Activated T-helper 1 cell treated with Interleukin-2 at 50 U/mL for 16 hours (primary cell): Measurements from ENCODE around the gene EPB41L2.
"Not testable (repeated sequence)": the region's sequence is repeated elsewhere in the genome, so short reads cannot be mapped to it uniquely, and the experiment has no call there.

ENCODE experiments used
- DNase-seq: peaks from one replicate; pipeline ENCODE4 v3.0.0-alpha.2; 2020; ENCODE audit warnings: low read depth

Gene EPB41L2

DNA sequence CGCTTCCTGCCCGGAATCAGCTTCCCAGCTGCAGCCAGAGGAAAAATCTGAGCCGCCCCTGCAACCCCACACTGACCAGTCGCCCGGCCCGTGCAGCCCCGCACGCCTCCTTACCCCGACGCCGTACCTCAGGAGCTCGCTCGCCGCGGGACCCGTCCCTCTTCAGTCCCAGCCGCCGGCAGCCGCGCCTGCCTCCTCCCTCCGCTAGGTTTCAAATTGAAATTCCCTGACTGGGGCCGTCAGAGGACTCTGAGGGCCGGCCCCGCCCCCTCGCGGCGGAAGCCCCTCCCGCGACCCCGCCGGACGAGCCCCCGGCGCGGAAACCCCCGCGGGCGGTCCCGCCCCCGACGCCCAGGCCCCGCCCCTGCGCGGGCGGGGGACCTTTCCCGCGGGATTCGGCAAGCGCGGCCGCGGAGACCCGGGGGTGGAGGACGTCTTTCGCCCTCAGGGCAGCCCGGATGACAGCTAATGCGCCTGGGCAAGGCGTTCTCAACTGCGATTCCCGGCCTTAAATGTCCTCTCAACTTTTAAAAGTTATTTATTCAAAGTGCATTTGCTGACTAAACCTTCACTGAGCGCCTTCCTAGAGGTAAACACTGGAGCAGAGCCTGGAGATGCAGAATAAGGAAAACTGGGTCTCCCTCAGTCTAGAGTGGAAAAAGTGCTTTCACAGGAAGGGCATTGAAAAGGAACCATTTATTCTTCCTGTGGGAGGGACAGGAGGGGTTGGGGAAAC, at the start of gene EPB41L2:
Gene EPB41L2 (minus strand): TSS at position 218 of the 736 bp plus-strand sequence. CDS start 106,760 bp downstream, outside the sequence.
- DNase-seq = peak; percentile 71

DNA sequence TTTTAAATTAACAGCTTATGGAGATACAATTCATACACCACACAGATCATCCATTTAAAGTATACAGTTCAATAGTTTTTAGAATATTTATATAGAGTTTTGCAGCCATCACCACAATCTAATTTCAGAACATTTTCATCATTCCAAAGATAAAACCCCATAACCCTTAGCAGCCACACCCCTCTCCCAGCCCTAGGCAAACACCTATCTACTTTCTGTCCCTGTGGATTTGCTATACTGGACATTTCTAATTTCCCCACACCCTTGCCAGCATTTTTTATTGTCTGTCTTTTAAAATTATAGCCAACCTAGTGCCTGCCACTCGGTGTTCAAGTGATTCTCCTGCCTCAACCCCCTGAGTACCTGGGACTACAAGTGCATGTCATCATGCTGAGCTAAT, 49.2 kb upstream of the EPB41L2 start:
- no peak for DNase-seq

DNA sequence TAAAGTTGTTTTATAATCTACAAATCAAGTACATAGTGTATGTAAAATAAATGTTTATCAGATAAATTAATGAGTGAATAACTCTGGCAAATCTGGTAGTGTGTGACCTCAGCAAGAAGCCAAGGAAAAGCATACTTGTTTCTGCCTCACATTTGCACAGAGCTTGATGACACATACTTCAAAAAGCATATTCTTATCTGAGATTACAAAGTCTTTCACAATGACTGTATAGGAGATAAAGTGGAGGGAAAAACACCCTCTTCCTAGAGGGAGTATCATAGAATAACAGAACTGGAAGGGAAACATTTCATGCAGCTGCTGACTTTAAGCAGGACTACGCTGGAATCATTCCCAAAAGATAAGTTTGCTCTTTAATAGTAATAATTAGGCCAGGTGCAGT, 44.1 kb upstream of the EPB41L2 start:
- DNase-seq = no peak

DNA sequence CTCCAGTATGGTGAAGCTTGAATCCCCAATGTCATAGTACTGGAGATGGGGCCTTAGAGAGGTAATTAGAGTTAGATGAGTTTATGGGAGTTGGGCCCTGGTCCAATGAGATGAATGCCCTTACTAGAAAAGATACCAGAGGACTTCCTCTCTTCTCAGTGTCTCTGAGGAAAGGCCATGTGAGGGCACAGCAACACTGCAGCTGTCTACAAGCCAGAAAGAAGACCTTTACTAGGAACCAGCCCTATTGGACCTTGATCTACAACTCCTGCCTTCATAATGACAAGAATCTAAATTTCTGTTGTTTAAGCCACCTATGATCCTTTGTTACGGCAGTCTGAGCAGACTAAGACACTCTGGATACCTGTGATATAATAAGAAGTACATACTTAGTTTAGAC, 40.9 kb upstream of the EPB41L2 start:
- no peak for DNase-seq

DNA sequence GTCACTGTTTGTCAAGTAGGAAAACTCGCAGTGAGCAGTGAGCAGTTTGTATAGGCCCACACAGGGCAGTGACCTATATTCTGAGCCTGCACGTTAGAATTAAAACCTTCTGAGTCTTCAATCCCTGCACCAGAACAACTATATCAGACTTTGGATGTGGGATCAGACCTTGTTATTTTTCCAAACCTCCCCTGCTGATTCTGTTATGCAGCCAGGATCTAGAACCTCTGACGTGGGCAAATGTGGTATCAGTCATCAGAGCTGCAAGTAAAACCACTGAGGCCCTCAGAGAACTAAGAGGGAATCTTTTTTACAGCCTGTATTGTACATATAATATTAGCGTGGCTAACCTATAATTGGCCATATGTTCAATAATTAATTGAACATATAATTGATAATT, 40.3 kb upstream of the EPB41L2 start:
- no peak for DNase-seq

DNA sequence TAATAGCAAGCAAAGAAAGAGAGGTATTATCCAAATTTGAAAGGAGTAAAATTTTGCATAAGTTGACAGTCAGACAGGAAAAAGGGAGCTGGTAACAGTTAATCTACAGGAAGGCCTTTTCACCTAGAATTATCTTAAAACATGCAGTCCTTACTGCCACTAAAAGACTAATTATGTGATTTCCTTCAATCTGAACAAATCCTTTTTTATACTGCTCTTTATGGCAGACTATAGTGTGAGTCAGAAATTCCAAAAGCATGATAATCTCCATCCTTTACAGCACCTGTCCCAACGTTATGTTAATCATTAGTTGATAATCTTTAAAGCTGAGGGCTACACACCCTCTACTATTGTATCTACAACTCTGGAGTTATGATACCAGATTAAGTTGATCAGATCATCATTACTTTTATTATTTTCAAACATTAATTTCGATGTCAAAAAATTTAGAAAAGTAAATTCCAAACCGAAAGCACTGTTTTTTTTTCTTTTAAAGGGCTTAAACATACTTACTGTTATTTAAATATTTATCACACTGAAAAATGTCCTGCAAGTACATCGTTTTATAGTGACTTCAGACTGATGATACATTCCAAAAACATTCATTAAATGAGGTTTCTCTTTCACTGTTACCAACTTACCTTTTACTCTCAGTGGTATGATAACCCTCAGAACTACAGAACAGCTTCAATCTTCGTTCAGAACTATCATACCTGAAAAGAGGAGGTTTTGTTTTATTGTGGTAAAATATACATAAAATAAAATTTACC, 39.1 kb upstream of the EPB41L2 start:
- DNase-seq = no peak

DNA sequence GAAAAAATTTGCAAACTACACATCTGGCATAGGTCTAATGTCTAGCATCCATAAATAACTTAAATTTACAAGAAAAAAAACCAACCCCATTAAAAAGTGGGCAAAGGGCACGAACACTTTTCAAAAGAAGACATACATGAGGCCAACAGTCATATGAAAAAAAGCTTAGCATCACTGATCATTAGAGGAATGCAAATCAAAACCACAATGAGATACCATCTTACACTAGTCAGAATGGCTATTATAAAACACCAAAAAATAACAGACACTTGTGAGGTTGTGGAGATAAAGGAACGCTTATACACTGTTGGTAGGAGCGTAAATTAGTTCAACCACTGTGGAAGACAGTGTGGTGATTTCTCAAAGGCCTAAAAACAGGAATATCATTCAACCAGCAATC, 33.7 kb upstream of the EPB41L2 start:
- DNase-seq = no peak

DNA sequence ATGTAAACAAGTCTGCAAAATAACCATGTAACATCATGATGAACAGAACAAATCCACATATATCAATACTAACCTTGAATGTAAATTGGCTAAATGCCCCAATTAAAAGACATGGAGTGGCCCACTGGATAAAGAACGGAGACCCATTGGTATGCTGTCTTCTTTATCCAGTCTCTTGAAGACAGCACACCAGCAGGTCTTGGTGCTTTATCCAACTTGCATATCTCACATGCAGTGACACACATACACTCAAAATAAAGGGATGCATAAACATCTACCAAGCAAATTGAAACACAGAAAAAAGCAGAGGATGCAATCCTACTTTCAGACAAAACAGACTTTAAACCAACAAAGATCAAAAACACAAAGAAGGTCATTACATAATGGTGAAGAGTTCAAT, 30.3 kb upstream of the EPB41L2 start:
- DNase-seq = no peak

DNA sequence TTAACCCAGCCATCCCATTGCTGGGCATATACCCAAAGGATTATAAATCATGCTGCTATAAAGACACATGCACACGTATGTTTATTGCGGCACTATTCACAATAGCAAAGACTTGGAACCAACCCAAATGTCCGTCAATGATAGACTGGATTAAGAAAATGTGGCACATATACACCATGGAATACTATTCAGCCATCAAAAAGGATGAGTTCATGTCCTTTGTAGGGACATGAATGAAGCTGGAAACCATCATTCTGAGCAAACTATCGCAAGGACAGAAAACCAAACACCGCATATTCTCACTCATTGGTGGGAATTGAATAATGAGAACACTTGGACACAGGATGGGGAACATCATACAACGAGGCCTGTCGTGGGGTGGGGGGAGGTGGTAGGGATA, 28.9 kb upstream of the EPB41L2 start:
- DNase-seq = not testable (repeated sequence)

DNA sequence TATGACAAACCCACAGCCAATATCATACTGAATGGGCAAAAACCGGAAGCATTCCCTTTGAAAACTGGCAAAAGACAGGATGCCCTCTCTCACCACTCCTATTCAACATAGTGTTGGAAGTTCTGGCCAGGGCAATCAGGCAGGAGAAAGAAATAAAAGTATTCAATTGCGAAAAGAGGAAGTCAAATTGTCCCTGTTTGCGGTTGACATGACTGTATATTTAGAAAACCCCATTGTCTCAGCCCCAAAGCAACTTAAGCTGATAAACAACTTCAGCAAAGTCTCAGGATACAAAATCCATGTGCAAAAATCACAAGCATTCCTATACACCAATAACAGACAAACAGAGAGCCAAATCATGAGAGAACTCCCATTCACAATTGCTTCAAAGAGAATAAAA, 27.3 kb upstream of the EPB41L2 start:
- not testable (repeated sequence) for DNase-seq

DNA sequence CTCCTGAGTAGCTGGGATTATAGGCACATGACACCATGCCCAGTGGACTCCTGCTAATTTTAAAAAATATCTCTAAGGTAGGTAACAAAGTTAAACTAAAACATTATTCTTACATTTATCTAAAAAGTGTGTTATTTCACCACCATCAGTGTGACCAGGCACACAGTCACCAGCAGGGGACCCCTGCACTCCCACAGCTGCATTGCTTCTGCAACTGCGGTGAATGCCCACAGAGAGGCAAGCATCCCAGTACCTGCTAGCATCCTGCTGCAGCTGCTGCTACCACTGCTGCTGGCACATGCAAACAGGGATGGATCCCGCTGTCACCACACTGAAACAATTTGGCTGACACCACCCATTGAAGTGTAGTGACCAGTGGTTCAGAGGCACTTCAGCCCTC, 21.9 kb upstream of the EPB41L2 start:
- no peak for DNase-seq

DNA sequence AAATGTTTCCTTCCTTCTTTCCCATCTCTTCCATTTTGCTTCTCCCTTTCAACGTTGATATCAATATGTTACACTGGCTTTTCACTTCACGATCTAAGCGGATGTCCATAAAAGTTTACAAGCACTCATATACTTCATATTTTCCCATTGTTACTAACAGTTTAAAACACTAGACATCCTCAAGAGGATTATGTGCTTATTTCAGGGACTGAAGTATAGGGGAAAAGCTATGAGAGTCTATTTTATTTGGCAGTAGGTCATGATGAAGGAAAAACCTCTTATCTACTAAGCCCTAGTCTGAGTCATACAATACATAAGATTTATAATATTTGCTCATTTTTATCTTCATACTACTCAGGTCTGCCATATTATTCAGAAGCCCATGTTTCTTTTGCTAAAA, 20.6 kb upstream of the EPB41L2 start:
- DNase-seq = no peak

DNA sequence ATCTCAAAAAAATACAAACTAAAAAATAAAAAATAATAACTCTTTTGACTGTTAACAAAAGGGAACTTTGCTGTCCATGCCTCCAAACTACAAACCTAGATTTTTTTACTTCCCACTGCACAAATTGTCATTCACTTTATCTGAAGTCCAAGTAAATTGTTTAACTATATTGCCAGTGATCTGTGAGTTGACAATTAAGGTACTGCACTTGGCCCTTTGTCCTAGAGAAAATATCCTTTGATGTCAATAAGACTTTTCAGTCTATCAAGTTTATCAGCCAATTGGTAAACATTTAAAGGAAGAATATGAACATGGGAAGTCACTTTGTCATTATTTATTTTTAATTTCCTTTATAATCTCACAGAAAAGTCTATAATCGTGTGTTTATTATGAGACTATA, 19.3 kb upstream of the EPB41L2 start:
- no peak for DNase-seq

DNA sequence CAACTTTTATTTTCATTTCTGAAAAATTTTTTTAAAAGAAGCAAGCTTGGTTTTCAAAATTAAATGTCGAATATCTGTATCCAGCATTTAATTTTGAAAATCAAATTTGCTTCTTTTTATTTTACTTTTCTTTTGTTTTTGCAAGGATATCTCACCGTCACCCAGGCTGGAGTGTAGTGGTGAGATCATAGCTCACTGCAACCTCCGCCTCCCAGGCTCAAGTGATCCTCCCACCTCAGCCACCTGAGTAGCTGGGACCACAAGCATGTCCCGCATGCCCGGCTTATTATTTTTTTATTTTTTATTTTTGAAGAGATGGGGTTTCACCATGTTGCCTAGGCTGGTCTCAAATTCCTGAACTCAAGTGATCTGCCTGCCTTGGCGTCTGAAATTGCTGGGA, 17.0 kb upstream of the EPB41L2 start:
- DNase-seq = no peak

DNA sequence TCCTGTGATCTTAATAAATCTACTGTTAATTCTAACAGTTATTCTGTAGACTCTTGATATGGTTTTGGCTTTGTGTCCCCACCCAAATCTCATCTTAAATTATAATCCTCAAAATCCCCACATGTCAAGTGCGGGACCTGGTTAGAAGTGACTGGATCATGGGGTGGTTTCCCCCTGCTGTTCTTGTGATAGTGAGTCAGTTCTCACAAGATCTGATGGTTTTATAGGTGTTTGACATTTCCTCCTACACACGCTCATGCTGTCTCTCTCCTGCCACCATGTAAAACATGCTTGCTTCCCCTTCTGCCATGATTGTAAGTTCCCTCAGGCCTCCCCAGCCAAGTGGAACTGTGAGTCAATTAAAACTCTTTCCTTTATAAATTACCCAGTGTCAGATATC, 10.5 kb upstream of the EPB41L2 start:
- no peak for DNase-seq

DNA sequence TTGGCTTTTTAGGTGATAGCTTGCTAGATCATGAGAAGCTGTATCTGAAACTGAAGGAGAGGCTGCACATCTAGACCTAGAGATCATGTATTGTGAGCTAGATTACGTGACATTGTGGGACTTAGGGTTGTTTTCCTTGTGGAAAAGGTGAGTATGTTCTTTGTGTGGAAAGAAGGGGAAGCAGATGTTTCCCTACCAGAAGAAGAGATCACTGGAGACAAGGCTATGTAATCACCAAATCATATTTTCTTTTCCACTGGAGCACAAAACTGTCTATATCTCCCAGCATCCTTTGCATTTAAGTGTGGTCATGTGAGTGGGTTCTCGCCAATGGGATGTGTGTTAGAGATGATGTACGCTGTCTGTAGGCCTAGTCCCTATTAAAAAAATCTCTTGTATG, 7.0 kb upstream of the EPB41L2 start:
- DNase-seq = no peak

DNA sequence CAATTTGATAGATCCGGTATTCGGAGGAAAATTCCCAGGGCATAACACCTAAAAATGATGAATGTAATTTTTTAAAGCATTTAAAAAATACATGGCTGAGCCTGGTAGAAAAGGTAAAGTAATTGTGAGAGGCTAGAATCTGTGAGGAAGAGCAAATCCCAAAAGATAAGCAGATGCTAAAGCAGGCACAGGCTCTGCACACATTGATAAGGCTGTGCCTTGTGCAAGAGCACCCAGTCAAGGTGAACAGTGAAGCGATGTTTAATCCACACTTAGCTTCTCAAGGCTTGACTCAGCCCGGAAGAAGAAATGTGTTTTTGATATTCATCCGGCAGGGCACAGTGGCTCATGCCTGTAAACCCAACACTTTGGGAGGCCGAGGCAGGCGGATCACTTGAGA, 5.1 kb upstream of the EPB41L2 start:
- no peak for DNase-seq

DNA sequence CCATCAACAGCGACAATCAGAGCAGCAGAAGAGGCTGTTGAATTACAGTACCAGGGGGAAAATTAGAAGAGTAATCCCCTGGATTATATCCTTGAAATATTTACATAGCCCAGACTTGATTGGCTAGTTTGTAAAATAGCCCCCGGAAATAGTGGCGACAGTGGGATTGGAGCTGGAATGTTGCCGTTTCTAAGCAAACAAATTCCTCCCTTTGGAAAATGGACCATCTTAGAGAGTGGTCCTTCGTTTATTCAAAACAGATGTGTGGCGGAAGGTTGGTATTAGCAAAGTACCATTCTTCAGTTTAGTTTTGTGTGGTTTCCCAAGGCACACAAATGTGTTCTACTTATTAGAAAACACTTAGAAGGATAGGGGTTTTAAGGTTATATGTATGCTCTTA, 4.5 kb upstream of the EPB41L2 start:
- DNase-seq = no peak

DNA sequence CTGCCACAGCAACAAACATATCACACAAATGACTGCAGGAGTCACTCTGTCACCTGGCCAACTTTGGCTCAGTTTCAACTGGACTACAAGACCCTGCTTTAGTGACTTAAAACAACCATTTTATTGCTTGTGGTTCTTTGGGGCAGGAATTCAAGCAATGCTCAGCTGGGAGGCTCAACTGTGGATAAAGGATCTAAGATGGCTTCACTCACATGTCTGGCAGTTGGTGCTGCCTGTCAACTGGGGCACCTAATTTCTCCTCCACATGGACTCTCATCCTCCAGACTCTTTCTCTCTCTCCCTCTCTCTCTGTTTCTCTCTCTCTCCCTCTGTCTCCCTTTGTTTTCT, 2.8 kb upstream of the EPB41L2 start:
- DNase-seq = no peak

DNA sequence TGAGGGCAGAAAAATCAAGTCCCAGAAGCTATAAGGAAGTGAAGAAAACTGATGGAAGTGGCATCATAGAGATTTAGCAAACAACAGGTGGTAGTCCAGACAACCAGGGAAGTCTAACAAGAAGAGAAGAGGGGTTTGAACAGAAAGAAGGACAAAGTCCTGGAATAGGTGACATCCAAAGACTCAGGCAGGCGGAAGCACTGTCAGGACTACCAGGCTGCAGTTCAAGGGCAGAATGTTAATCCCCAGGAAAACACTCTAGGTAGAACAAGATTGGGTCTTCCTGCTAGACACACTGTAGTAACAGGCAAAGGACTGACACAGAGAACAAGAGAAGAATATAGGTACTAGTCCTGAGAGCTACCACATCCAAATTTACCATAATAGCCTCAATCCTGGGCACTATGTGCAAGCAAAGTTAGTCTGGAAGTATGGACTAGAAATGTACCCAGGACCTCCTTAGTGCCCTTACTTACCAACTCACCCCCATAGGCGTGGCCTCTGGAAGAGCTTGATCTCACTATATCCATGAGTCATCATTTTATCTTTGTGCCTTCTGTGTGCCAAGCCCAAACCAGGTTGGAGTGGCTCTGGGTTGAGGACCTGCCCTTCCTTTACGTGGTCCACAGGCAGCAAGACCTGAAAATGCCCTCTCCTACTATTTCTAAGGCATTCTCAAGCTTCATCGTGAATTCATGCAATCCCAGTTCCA, 2.2 kb upstream of the EPB41L2 start:
- DNase-seq = no peak

DNA sequence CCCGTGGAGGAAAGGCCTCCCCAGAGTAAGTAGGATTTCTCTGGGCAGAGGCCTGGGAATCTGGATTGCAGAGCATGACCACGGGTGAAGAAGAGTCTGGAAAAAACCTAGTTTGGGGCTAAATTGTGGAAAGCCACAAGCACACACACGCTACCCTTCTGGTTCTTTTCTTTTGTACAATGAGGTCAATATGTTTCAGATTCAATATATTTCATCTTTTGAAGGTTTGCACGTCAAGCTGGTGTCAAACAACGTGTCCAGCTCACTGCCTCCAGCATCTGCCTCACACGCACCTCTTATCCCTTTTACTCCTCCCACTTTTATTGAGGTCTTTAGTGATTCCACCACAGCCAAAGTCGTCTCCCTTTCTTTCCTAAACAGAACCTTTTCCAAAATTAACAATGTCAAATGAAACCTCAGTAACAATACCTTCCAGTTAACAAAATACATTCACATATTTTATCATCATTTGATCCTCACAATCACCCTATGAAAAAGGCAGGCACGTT, 773 bp upstream of the EPB41L2 start:
- no peak for DNase-seq

DNA sequence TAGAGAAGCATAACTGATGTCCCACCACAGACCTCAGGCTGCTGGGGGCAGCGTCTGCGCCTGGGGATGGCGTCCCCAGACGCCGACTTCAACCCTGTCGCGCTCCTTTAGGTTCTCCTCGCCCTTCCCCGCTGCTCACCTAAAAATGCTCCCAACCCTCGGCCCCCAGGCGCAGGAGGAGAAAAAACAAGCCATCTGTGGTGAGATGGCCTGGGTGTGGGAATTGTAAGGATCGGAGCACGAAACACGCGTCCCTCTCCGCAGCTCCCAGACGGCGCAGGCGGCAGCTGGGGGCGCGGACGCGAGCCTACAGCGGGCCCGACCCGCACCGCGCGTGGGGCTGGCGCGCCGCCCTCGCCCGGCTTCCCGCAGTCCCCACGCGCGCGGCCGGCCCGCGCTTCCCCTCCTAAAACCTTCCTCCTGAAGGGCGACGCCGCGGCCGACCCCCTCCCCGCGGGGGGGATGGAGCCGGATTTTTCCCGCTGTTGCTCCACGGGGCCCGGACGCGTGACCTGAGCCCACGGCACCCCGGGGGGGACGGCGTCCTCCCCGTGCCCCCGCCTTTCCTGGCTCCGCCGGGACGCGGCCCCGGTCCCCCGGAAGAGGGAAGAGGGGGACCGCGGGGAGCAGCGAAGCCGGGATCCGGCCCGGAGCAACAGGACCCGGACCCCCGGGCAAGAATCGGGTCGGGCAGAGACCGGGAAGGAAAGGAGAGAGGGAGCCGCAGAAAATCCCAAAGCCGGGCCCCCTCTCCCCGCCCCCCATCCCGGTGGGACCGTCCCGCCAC, 611 bp downstream of the EPB41L2 start:
- no peak for DNase-seq
